HL-60 (cell line): ENCODE results near the gene INHBE.

Experiments used
- POLR2AphosphoS5 ChIP-seq: IDR thresholded peaks from 2 replicates; pipeline ENCODE4 v1.6.1; 2012; ENCODE audit warnings: low read depth
- SPI1 ChIP-seq: IDR thresholded peaks from 2 replicates; pipeline ENCODE4 v1.6.1; 2012; ENCODE audit warnings: low read depth, mild to moderate bottlenecking, borderline replicate concordance
- TF ChIP-seq, protein P1 (sequence below): IDR thresholded peaks from one replicate; pipeline ENCODE4 v1.5.1; 2011; ENCODE audit warnings: low read length, control low read depth, inconsistent platforms; ENCODE audit not compliant: insufficient read depth
- TF ChIP-seq, protein P2 (sequence below): IDR thresholded peaks from 2 replicates; pipeline ENCODE4 v1.6.1; 2012; ENCODE audit warnings: low read depth; ENCODE audit not compliant: insufficient replicate concordance

DNA sequence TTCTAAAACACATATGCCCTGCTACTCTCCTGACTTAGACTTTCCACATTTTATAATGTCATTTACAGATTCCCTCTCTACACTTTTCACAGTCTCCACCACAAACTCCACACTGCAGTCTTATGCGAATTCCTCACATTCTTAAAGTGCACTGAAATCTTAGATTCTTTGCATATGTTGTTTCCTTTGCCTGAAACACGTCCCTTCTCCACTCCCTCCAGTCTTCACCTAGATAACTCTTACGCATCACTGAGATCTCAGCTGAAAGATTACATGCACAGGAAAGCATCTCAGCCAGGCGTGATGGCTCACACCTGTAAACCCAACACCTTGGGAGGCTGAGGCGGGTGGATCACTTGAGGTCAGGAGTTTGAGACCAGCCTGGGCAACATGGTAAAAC lies 28.4 kb downstream of the INHBE start:
- TF ChIP-seq, protein P1, sequence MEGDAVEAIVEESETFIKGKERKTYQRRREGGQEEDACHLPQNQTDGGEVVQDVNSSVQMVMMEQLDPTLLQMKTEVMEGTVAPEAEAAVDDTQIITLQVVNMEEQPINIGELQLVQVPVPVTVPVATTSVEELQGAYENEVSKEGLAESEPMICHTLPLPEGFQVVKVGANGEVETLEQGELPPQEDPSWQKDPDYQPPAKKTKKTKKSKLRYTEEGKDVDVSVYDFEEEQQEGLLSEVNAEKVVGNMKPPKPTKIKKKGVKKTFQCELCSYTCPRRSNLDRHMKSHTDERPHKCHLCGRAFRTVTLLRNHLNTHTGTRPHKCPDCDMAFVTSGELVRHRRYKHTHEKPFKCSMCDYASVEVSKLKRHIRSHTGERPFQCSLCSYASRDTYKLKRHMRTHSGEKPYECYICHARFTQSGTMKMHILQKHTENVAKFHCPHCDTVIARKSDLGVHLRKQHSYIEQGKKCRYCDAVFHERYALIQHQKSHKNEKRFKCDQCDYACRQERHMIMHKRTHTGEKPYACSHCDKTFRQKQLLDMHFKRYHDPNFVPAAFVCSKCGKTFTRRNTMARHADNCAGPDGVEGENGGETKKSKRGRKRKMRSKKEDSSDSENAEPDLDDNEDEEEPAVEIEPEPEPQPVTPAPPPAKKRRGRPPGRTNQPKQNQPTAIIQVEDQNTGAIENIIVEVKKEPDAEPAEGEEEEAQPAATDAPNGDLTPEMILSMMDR, result no peak
- TF ChIP-seq, protein P2, sequence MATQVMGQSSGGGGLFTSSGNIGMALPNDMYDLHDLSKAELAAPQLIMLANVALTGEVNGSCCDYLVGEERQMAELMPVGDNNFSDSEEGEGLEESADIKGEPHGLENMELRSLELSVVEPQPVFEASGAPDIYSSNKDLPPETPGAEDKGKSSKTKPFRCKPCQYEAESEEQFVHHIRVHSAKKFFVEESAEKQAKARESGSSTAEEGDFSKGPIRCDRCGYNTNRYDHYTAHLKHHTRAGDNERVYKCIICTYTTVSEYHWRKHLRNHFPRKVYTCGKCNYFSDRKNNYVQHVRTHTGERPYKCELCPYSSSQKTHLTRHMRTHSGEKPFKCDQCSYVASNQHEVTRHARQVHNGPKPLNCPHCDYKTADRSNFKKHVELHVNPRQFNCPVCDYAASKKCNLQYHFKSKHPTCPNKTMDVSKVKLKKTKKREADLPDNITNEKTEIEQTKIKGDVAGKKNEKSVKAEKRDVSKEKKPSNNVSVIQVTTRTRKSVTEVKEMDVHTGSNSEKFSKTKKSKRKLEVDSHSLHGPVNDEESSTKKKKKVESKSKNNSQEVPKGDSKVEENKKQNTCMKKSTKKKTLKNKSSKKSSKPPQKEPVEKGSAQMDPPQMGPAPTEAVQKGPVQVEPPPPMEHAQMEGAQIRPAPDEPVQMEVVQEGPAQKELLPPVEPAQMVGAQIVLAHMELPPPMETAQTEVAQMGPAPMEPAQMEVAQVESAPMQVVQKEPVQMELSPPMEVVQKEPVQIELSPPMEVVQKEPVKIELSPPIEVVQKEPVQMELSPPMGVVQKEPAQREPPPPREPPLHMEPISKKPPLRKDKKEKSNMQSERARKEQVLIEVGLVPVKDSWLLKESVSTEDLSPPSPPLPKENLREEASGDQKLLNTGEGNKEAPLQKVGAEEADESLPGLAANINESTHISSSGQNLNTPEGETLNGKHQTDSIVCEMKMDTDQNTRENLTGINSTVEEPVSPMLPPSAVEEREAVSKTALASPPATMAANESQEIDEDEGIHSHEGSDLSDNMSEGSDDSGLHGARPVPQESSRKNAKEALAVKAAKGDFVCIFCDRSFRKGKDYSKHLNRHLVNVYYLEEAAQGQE, result no peak
- no peak for TF ChIP-seq POLR2AphosphoS5
- no peak for TF ChIP-seq SPI1
